Parathyroid adenoma (tissue), 2 donors: ENCODE results near the gene ADAD2.

ENCODE experiments used
- H2AFZ ChIP-seq: fragments of 300-600 bp; sonication (generic); one replicate; pipeline ENCODE4 v1.7.0; 2017; ENCODE audit warnings: antibody characterized with exemption, mild to moderate bottlenecking
- H3K27ac ChIP-seq: fragments of 300-600 bp; sonication (generic); one replicate; pipeline ENCODE4 v1.7.0; 2017
- H3K27me3 ChIP-seq: fragments of 300-600 bp; sonication (generic); one replicate; pipeline ENCODE4 v1.7.0; 2017; ENCODE audit warnings: low read length; ENCODE audit not compliant: control insufficient read depth, insufficient read depth
- H3K36me3 ChIP-seq: fragments of 300-600 bp; sonication (generic); one replicate; pipeline ENCODE4 v1.7.0; 2017; ENCODE audit warnings: low read length; ENCODE audit not compliant: control insufficient read depth, insufficient read depth
- H3K4me1 ChIP-seq: fragments of 300-600 bp; sonication (generic); one replicate; pipeline ENCODE4 v1.7.0; 2017; ENCODE audit warnings: control low read depth
- H3K4me2 ChIP-seq: fragments of 300-600 bp; sonication (generic); one replicate; pipeline ENCODE4 v1.7.0; 2017; ENCODE audit warnings: low read length
- H3K4me3 ChIP-seq: fragments of 300-600 bp; sonication (generic); one replicate; pipeline ENCODE4 v1.7.0; 2017; ENCODE audit warnings: low read depth, low read length
- H3K79me2 ChIP-seq: fragments of 300-600 bp; sonication (generic); one replicate; pipeline ENCODE4 v1.7.0; 2017; ENCODE audit warnings: control low read depth
- H3K9ac ChIP-seq: fragments of 300-600 bp; sonication (generic); one replicate; pipeline ENCODE4 v1.7.0; 2017; ENCODE audit warnings: mild to moderate bottlenecking
- H3K9me3 ChIP-seq: fragments of 300-600 bp; sonication (generic); one replicate; pipeline ENCODE4 v1.7.0; 2017; ENCODE audit warnings: low read length; ENCODE audit not compliant: control insufficient read depth
- TF ChIP-seq, protein P1 (sequence below): fragments of 300-600 bp; sonication (generic); IDR thresholded peaks from one replicate; pipeline ENCODE4 v1.7.0; 2017; ENCODE audit warnings: antibody characterized with exemption, mild to moderate bottlenecking
- donor health status: primary hyperparathyroidism.

Gene ADAD2

GRCh38 chr16:84225571-84225970 lies 34.6 kb downstream of the ADAD2 start:
- no peaks in the 10 kb centered on the region for H3K9me3 ChIP-seq
- TF ChIP-seq, protein P1, sequence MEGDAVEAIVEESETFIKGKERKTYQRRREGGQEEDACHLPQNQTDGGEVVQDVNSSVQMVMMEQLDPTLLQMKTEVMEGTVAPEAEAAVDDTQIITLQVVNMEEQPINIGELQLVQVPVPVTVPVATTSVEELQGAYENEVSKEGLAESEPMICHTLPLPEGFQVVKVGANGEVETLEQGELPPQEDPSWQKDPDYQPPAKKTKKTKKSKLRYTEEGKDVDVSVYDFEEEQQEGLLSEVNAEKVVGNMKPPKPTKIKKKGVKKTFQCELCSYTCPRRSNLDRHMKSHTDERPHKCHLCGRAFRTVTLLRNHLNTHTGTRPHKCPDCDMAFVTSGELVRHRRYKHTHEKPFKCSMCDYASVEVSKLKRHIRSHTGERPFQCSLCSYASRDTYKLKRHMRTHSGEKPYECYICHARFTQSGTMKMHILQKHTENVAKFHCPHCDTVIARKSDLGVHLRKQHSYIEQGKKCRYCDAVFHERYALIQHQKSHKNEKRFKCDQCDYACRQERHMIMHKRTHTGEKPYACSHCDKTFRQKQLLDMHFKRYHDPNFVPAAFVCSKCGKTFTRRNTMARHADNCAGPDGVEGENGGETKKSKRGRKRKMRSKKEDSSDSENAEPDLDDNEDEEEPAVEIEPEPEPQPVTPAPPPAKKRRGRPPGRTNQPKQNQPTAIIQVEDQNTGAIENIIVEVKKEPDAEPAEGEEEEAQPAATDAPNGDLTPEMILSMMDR, result no peak
- no peak overlapping the region for H3K4me3 ChIP-seq
- H3K79me2 ChIP-seq, result no peaks in the 10 kb centered on the region
- H3K9ac ChIP-seq, result no peak overlapping the region
- H3K36me3 ChIP-seq, result no peaks in the 10 kb centered on the region
- no peak overlapping the region for H3K27ac ChIP-seq
- H3K4me2 ChIP-seq, result no peak overlapping the region
- no peaks in the 10 kb centered on the region for H3K27me3 ChIP-seq
- H2AFZ ChIP-seq, result no peak overlapping the region
- no peaks in the 10 kb centered on the region for H3K4me1 ChIP-seq

DNA sequence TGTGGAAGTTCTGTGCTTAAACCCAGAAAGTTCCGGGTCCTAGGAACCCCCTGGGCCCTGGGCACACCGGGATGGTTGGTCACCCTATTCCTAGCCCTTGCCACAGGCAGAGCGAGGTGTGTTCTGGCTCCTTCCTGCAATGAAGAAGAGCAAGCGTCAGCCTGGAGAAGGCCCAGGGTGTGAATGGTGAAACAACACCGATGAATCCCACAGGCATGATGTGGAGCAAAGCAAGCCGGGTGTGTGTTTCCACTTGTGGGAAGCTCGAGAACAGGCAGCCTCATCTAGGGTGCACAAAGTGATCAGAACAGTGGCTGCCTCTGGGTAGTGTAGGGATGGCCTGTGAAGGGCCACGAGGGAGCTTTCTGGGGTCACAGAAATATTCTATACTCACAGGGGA lies 35.1 kb downstream of the ADAD2 start:
- TF ChIP-seq, protein P1, result no peak
- Histone ChIP-seq H3K9ac (no peak overlapping the region), H3K4me1 (no peaks in the 10 kb centered on the region), H3K27ac (no peak overlapping the region), H3K4me3 (no peak overlapping the region), H3K9me3 (no peaks in the 10 kb centered on the region), H3K36me3 (no peaks in the 10 kb centered on the region), H3K79me2 (no peaks in the 10 kb centered on the region), H2AFZ (no peak overlapping the region), H3K27me3 (no peaks in the 10 kb centered on the region), H3K4me2 (no peak overlapping the region)

DNA sequence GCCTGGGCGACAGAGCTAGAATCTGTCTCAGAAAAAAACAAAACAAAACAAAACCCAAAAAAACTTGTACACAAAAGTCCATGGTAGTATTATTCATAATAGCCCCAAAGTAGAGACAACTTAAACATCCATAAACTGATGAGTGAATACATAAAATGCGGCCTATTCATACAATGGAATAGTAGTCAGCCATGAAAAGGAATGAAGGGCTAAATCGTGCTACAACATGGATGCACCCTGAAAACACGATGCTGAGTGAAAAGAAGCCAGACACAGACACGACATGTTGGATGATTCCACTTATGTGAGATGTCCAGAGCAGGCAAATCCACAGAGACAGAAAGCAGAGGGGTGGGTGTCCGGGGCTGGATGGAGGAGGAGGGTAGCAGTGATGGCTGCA lies 36.6 kb downstream of the ADAD2 start:
- no peaks in the 10 kb centered on the region for H3K36me3 ChIP-seq
- H3K4me1 ChIP-seq, result no peaks in the 10 kb centered on the region
- H3K9ac ChIP-seq, result no peak overlapping the region
- H2AFZ ChIP-seq, result no peak overlapping the region
- no peak overlapping the region for H3K4me2 ChIP-seq
- no peaks in the 10 kb centered on the region for H3K27me3 ChIP-seq
- no peak overlapping the region for H3K27ac ChIP-seq
- TF ChIP-seq, protein P1, result no peak
- H3K79me2 ChIP-seq, result no peaks in the 10 kb centered on the region
- no peak overlapping the region for H3K4me3 ChIP-seq
- no peaks in the 10 kb centered on the region for H3K9me3 ChIP-seq

DNA sequence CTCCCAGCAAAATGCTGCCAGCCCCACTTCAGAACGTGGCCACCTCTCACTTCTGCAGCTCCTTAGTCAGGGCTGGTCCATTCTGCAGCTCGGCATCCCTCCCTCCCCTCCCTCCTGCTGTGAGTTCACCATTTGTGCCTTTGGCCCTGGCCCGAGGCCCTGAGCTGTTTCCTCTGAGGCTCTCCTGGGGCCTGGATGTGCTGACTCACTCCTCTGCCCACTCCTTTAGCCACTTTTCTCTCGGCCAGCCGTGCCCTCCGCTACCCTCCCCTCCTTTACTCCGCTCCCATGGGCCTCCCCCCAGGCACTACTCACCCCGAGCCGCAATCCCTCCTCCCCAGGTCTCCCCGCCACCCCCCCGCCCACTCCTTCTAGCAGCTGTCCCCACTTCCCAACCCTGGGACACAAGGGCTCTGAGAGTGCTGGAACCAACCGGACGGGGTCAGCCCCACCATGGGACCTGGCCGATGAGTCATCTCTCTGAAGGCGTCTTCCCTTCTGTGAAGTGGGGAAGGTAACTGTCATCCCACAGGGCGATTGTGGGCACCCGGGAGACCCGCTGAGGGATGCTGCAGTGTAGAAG lies 37.4 kb downstream of the ADAD2 start:
- Histone ChIP-seq H3K9me3 (no peaks in the 10 kb centered on the region), H3K4me1 (no peaks in the 10 kb centered on the region), H3K36me3 (no peaks in the 10 kb centered on the region), H2AFZ (no peak overlapping the region), H3K79me2 (no peaks in the 10 kb centered on the region), H3K4me3 (no peak overlapping the region), H3K4me2 (no peak overlapping the region), H3K27me3 (no peaks in the 10 kb centered on the region), H3K9ac (no peak overlapping the region), H3K27ac (no peak overlapping the region)
- TF ChIP-seq, protein P1, result no peak

DNA sequence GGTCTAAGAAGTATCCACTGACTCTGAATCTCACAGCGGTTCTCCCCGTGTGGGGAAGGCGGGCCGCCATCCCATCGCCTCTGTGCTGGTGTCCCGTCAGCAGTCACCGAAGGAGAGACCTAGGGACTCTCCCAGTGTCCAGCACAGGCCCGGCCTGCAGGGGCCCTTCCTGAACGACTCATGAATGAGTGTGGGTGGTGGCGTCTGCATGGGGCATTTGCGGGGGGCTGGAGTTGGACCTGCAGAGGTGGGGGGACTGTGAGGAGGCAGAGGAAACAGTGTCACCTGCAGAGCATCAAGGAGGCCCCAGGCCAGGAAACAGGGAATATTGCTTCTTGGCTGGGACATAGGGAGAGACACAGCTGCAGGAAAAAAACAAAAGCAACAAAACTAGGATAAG lies 38.5 kb downstream of the ADAD2 start:
- Histone ChIP-seq H3K4me2 (no peak overlapping the region), H2AFZ (no peak overlapping the region), H3K27ac (no peak overlapping the region), H3K4me3 (no peak overlapping the region), H3K4me1 (no peaks in the 10 kb centered on the region), H3K36me3 (no peaks in the 10 kb centered on the region), H3K27me3 (no peaks in the 10 kb centered on the region), H3K79me2 (no peaks in the 10 kb centered on the region), H3K9me3 (no peaks in the 10 kb centered on the region), H3K9ac (no peak overlapping the region)
- TF ChIP-seq, protein P1, result no peak
